K562 (cell line): ENCODE measurements around the gene ZSWIM8. TPM values are rescaled to one million over a fixed set of nuclear protein-coding genes. Genes with fewer than 3 reads are reported as not detected.
A peak's percentile ranks its signal among the peaks of the same experiment; 100 is the strongest.

Experiments
- E2F6 ChIP-seq, 2 experiments: IDR thresholded peaks; 2 replicates each; pipeline ENCODE4 v1.6.1; 2011; ENCODE audit warnings: borderline replicate concordance in 1 of 2, control low read depth in 1 of 2, low read depth in 1 of 2, low read length in 1 of 2, mild to moderate bottlenecking in 1 of 2, mixed read lengths in 1 of 2, moderate library complexity in 1 of 2; ENCODE audit not compliant: insufficient read depth in 1 of 2, insufficient read length in 1 of 2, poor library complexity in 1 of 2, severe bottlenecking in 1 of 2; ENCODE audit errors: extremely low read depth in 1 of 2
- HIVEP1 ChIP-seq: fragments of 250-450 bp; sonication (Bioruptor Pico); IDR thresholded peaks from 2 replicates; pipeline ENCODE4 v1.4.0; 2020; ENCODE audit warnings: mild to moderate bottlenecking
- JUN ChIP-seq, 2 experiments: sonication (generic) in 1 of 2; formaldehyde crosslinking in 1 of 2; IDR thresholded peaks; 2 replicates each; pipeline versions ENCODE4 v1.6.1 to v1.8.0; 2012 to 2022; ENCODE audit warnings: borderline replicate concordance in 2 of 2, mild to moderate bottlenecking in 2 of 2, improper control_type of control experiment in 1 of 2, low read depth in 1 of 2, low read length in 1 of 2, missing genetic modification reagents in 1 of 2
- RAD51 ChIP-seq: fragments of 450-650 bp; IDR thresholded peaks from 2 replicates; pipeline ENCODE4 v1.7.1; 2016; ENCODE audit warnings: low read depth, mild to moderate bottlenecking, borderline replicate concordance
- RFX1 ChIP-seq: fragments of 450-650 bp; IDR thresholded peaks from 2 replicates; pipeline ENCODE4 v1.6.1; 2016; ENCODE audit warnings: mild to moderate bottlenecking, moderate library complexity
- SMARCA5 ChIP-seq: fragments of 450-650 bp; IDR thresholded peaks from 2 replicates; pipeline ENCODE4 v1.6.1; 2016
- SRSF7 ChIP-seq: fragments of 200-400 bp; formaldehyde crosslinking; optimal IDR thresholded peaks from 2 replicates; pipeline ENCODE3; 2017; ENCODE audit warnings: mild to moderate bottlenecking, low read depth, low read length
- TFAP4 ChIP-seq: sonication (generic); formaldehyde crosslinking; IDR thresholded peaks from 2 replicates; pipeline ENCODE4 v1.8.0; 2022; ENCODE audit warnings: missing genetic modification reagents, mild to moderate bottlenecking, moderate library complexity, borderline replicate concordance
- TSC22D4 ChIP-seq: fragments of 450-650 bp; IDR thresholded peaks from 2 replicates; pipeline ENCODE4 v1.6.1; 2016; ENCODE audit warnings: missing genetic modification characterization, missing biosample characterization, control low read depth
- ZNF175 ChIP-seq: fragments of 200-800 bp; sonication (Bioruptor generic); IDR thresholded peaks from 2 replicates; pipeline ENCODE4 v1.6.1; 2016; ENCODE audit warnings: low read depth, mild to moderate bottlenecking, missing genetic modification characterization, missing compliant biosample characterization
- ZNF274 ChIP-seq: IDR thresholded peaks from 2 replicates; pipeline ENCODE4 v1.6.1; 2011; ENCODE audit warnings: low read depth, mild to moderate bottlenecking, low read length, moderate library complexity, borderline replicate concordance
- ZNF277 ChIP-seq: fragments of 250-450 bp; sonication (Bioruptor Pico); IDR thresholded peaks from 2 replicates; pipeline ENCODE4 v1.8.0; 2022; ENCODE audit warnings: inconsistent platforms, mild to moderate bottlenecking, moderate library complexity, borderline replicate concordance
- ZNF609 ChIP-seq: sonication (generic); formaldehyde crosslinking; IDR thresholded peaks from 2 replicates; pipeline ENCODE4 v1.8.1; 2023; ENCODE audit warnings: missing genetic modification reagents, mild to moderate bottlenecking, borderline replicate concordance
- polyA plus RNA-seq, 8 experiments: library from polyadenylated mRNA; depleted of rRNA in 4 of 8; stranded (reverse) in 5 of 8; unstranded in 3 of 8; fragments of >200 nt; fragmentation: Nextera tagmentation in 2 of 8; fragmentation: Illumina TruSeq in 1 of 8; extraction: Ambion mirVana in 2 of 8; extraction: Trizol in 1 of 8; gene quantifications; 2 replicates each; pipeline versions ENCODE4 v1.2.1 to v1.2.3, GENCODE V29; 2011 to 2014; ENCODE audit warnings: inconsistent platforms in 1 of 8, missing spikeins in 1 of 8
- total RNA-seq, 7 experiments: library from RNA; depleted of rRNA in 6 of 7; stranded (reverse); fragments of >200 nt in 6 of 7; fragmentation: Illumina TruSeq in 2 of 7; extraction: Trizol in 2 of 7; gene quantifications; 2 replicates each; pipeline versions ENCODE4 v1.2.1 to v1.2.3, GENCODE V29; 2011 to 2021; ENCODE audit warnings: low replicate concordance in 1 of 7

The ZSWIM8 gene
- total and polyA plus RNA-seq, 9 of the 15 experiments (the other 6 are each of a cell fraction or from before 2014, with no cell fraction given): 5.6 to 47.8 (median 26.7) TPM

- TF ChIP-seq JUN (IDR thresholded peaks at IDR 0.05; ENCODE audit: borderline replicate concordance, low read depth, low read length) (no peak), JUN (CRISPR knock-in tag; IDR thresholded peaks at IDR 0.05; ENCODE audit: borderline replicate concordance) (no peak; the same call in 1 of the 2 replicates), ZNF609 (CRISPR knock-in tag) (no peak), ZNF175 (CRISPR knock-in tag) (0 out of 2 replicates have a peak, but pooled peaks have one; percentile 49), TSC22D4 (tag) (no peak), RAD51 (no peak), HIVEP1 (CRISPR knock-in tag) (no peak), ZNF277 (no peak), E2F6 (IDR thresholded peaks at IDR 0.05; ENCODE audit: borderline replicate concordance in 1 of 2, extremely low read depth in 1 of 2, insufficient read depth in 1 of 2, insufficient read length in 1 of 2, low read depth in 1 of 2, low read length in 1 of 2, poor library complexity in 1 of 2, severe bottlenecking in 1 of 2) (peak in 1 of 2 experiments; percentile 19), ZNF274 (no peak), RFX1 (no peak), SMARCA5 (peak; percentile 42; the same call in 1 of the 2 replicates), TFAP4 (CRISPR knock-in tag) (peak; percentile 8; the same call in 1 of the 2 replicates), SRSF7 (peak; percentile 16)
These were observed 25.5 kb downstream of the ZSWIM8 start (continued) for GRCh38 chr10:73810735-73811465.
